ENCODE results near the gene TRIM50. TPM values are rescaled to one million over a fixed set of nuclear protein-coding genes. Genes with fewer than 3 reads are reported as not detected.
"Not testable (repeated sequence)": the region's sequence is repeated elsewhere in the genome, so short reads cannot be mapped to it uniquely, and the experiment has no call there.

TRIM50 gene
- total and polyA plus RNA-seq, 3 experiments from 2014 or later: not detected

GRCh38 chr7:73364006-73364728 lies 36.3 kb upstream of the TRIM50 start:
- DNase-seq: no peak
- Histone ChIP-seq H3K27me3 (ENCODE audit: insufficient read depth, low read length, poor library complexity, severe bottlenecking) (no peaks in the 10 kb centered on the region), H3K9me3 (ENCODE audit: low read length) (no peaks in the 10 kb centered on the region), H3K36me3 (ENCODE audit: insufficient read depth, low read length) (no peaks in the 10 kb centered on the region), H3K4me1 (ENCODE audit: insufficient read depth, low read length) (no peaks in the 10 kb centered on the region), H3K27ac (ENCODE audit: low read depth, low read length) (no peak overlapping the region), H3K4me3 (ENCODE audit: low read length) (no peak overlapping the region)
- Mint-ChIP-seq H3K27ac (no peak overlapping the region), H3K9me3 (peaks cover 0 to 7% (median 0%) of the 10 kb centered on the region in 5 donors), H3K27me3 (peaks cover 4 to 23% of the 10 kb centered on the region in 2 donors), H3K4me3 (no peak overlapping the region), H3K4me1 (no peaks in the 10 kb centered on the region), H3K36me3 (no peaks in the 10 kb centered on the region)
- POLR2A ChIA-PET: no interaction called here
- CTCF ChIA-PET: no interaction called here

GRCh38 chr7:73363225-73364005 lies 35.5 kb upstream of the TRIM50 start:
- Histone ChIP-seq H3K9me3 (ENCODE audit: low read length) (no peaks in the 10 kb centered on the region), H3K4me1 (ENCODE audit: insufficient read depth, low read length) (no peaks in the 10 kb centered on the region), H3K4me3 (ENCODE audit: low read length) (no peak overlapping the region), H3K27ac (ENCODE audit: low read depth, low read length) (no peak overlapping the region), H3K36me3 (ENCODE audit: insufficient read depth, low read length) (no peaks in the 10 kb centered on the region), H3K27me3 (ENCODE audit: insufficient read depth, low read length, poor library complexity, severe bottlenecking) (no peaks in the 10 kb centered on the region)
- ChIA-PET POLR2A (no interaction called here), CTCF (no interaction called here)
- no peak for DNase-seq
- Mint-ChIP-seq H3K36me3 (no peaks in the 10 kb centered on the region), H3K27me3 (peaks cover 5 to 24% of the 10 kb centered on the region in 2 donors), H3K9me3 (peaks cover 0 to 7% (median 0%) of the 10 kb centered on the region in 5 donors), H3K4me1 (no peaks in the 10 kb centered on the region), H3K27ac (no peak overlapping the region), H3K4me3 (no peak overlapping the region)

DNA sequence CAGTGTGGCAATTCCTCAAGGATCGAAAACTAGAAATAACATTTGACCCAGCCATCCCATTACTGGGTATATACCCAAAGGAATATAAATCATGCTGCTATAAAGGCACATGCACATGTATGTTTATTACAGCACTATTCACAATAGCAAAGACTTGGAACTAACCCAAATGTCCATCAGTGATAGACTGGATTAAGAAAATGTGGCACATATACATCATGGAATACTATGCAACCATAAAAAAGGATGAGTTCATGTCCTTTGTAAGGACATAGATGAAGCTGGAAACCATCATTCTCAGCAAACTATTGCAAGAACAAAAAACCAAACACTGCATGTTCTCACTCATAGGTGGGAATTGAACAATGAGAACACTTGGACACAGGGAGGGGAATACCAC lies 32.7 kb upstream of the TRIM50 start:
- H3K36me3 Mint-ChIP-seq; H3K9me3 Mint-ChIP-seq; H3K27me3 ChIP-seq (ENCODE audit: insufficient read depth, low read length, poor library complexity, severe bottlenecking); H3K36me3 ChIP-seq (ENCODE audit: insufficient read depth, low read length); H3K9me3 ChIP-seq (ENCODE audit: low read length); POLR2A ChIA-PET; H3K4me1 ChIP-seq (ENCODE audit: insufficient read depth, low read length); H3K4me3 ChIP-seq (ENCODE audit: low read length); H3K27ac ChIP-seq (ENCODE audit: low read depth, low read length); H3K4me3 Mint-ChIP-seq; DNase-seq; H3K27ac Mint-ChIP-seq; CTCF ChIA-PET; H3K4me1 Mint-ChIP-seq: not testable (repeated sequence)
- H3K27me3 Mint-ChIP-seq: peaks cover 8 to 27% of the 10 kb centered on the region in 2 donors

- Histone ChIP-seq H3K27me3 (ENCODE audit: insufficient read depth, low read length, poor library complexity, severe bottlenecking) (no peaks in the 10 kb centered on the region), H3K27ac (ENCODE audit: low read depth, low read length) (no peak overlapping the region), H3K4me1 (ENCODE audit: insufficient read depth, low read length) (no peaks in the 10 kb centered on the region), H3K9me3 (ENCODE audit: low read length) (no peaks in the 10 kb centered on the region), H3K4me3 (ENCODE audit: low read length) (no peak overlapping the region), H3K36me3 (ENCODE audit: insufficient read depth, low read length) (no peaks in the 10 kb centered on the region)
- ChIA-PET POLR2A (no interaction called here), CTCF (no interaction called here)
- Mint-ChIP-seq H3K4me1 (no peaks in the 10 kb centered on the region), H3K27me3 (peaks cover 8 to 27% of the 10 kb centered on the region in 2 donors), H3K4me3 (peak overlapping the region in 1 of 7 donors; percentile 34), H3K27ac (no peak overlapping the region), H3K9me3 (peaks cover 0 to 7% (median 0%) of the 10 kb centered on the region in 5 donors), H3K36me3 (no peaks in the 10 kb centered on the region)
- no peak for DNase-seq
These were observed 32.0 kb upstream of the TRIM50 start for GRCh38 chr7:73359746-73360375.

DNA sequence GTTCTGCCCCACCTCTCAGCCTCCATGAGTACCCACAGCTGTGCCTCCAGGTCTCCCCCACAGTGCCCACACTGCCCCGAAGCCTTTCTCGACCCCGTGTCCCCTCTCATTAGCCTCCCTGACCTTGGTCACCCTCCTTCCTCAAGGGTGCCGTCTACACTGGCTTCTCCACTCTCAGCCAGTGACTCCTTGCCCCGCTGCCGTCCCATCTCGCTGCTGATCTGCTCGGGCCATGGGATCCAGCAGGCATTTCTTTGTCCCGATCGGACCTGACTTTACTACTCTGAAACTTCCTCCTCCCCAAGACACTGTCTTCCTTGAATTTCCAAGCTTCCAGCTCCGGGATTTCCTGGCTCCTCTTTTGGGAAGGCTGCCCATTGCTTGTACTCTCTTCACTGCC lies 31.4 kb upstream of the TRIM50 start:
- H3K36me3 ChIP-seq (ENCODE audit: insufficient read depth, low read length): no peaks in the 10 kb centered on the region
- H3K27me3 ChIP-seq (ENCODE audit: insufficient read depth, low read length, poor library complexity, severe bottlenecking): no peaks in the 10 kb centered on the region
- no peak overlapping the region for H3K27ac ChIP-seq (ENCODE audit: low read depth, low read length)
- ChIA-PET POLR2A (no interaction called here), CTCF (no interaction called here)
- no peak overlapping the region for H3K4me3 ChIP-seq (ENCODE audit: low read length)
- no peaks in the 10 kb centered on the region for H3K4me1 ChIP-seq (ENCODE audit: insufficient read depth, low read length)
- H3K9me3 ChIP-seq (ENCODE audit: low read length): no peaks in the 10 kb centered on the region
- DNase-seq: no peak
- Mint-ChIP-seq H3K27me3 (peaks cover 8 to 27% of the 10 kb centered on the region in 2 donors), H3K27ac (no peak overlapping the region), H3K9me3 (peaks cover 0 to 7% (median 0%) of the 10 kb centered on the region in 5 donors), H3K36me3 (no peaks in the 10 kb centered on the region), H3K4me3 (peak overlapping the region in 1 of 7 donors; percentile 34), H3K4me1 (no peaks in the 10 kb centered on the region)

GRCh38 chr7:73358590-73359275 lies 30.9 kb upstream of the TRIM50 start:
- POLR2A ChIA-PET: no interaction called here
- Histone ChIP-seq H3K36me3 (ENCODE audit: insufficient read depth, low read length) (no peaks in the 10 kb centered on the region), H3K4me1 (ENCODE audit: insufficient read depth, low read length) (no peaks in the 10 kb centered on the region), H3K27ac (ENCODE audit: low read depth, low read length) (no peak overlapping the region), H3K27me3 (ENCODE audit: insufficient read depth, low read length, poor library complexity, severe bottlenecking) (no peaks in the 10 kb centered on the region), H3K9me3 (ENCODE audit: low read length) (no peaks in the 10 kb centered on the region), H3K4me3 (ENCODE audit: low read length) (no peak overlapping the region)
- Mint-ChIP-seq H3K4me3 (peak overlapping the region in 1 of 7 donors; percentile 44), H3K27ac (peak overlapping the region in 1 of 8 donors; percentile 57), H3K36me3 (no peaks in the 10 kb centered on the region), H3K9me3 (peaks cover 0 to 7% (median 0%) of the 10 kb centered on the region in 5 donors), H3K27me3 (peaks cover 8 to 27% of the 10 kb centered on the region in 2 donors), H3K4me1 (no peaks in the 10 kb centered on the region)
- no peak for DNase-seq
- CTCF ChIA-PET: no interaction called here

DNA sequence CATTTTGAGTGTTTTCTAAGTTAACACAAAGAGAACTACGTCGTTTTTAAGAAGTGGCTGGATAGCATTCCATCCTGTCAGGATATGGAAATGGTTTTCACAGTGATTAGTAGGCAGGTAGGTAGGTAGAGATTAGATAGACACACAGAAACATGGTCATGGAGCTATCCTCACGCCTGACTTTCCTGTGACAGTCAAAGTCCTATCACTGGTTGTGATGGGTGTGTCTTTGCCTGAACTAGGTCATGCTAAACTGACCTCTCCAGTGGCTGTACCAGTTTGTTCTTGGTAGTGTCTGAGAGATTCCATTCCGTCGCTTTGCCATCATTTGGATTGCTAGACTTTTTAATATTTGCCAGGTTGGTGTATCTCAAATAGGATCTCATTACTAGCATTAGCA lies 28.3 kb upstream of the TRIM50 start:
- Mint-ChIP-seq H3K4me3 (no peak overlapping the region), H3K36me3 (no peaks in the 10 kb centered on the region), H3K4me1 (no peaks in the 10 kb centered on the region), H3K27ac (no peak overlapping the region), H3K9me3 (peaks cover 0 to 5% (median 0%) of the 10 kb centered on the region in 5 donors), H3K27me3 (peaks cover 8 to 18% of the 10 kb centered on the region in 2 donors)
- Histone ChIP-seq H3K4me3 (ENCODE audit: low read length) (no peak overlapping the region), H3K27ac (ENCODE audit: low read depth, low read length) (no peak overlapping the region), H3K36me3 (ENCODE audit: insufficient read depth, low read length) (no peaks in the 10 kb centered on the region), H3K4me1 (ENCODE audit: insufficient read depth, low read length) (no peaks in the 10 kb centered on the region), H3K27me3 (ENCODE audit: insufficient read depth, low read length, poor library complexity, severe bottlenecking) (no peaks in the 10 kb centered on the region), H3K9me3 (ENCODE audit: low read length) (no peaks in the 10 kb centered on the region)
- no peak for DNase-seq
- ChIA-PET POLR2A (no interaction called here), CTCF (no interaction called here)

DNA sequence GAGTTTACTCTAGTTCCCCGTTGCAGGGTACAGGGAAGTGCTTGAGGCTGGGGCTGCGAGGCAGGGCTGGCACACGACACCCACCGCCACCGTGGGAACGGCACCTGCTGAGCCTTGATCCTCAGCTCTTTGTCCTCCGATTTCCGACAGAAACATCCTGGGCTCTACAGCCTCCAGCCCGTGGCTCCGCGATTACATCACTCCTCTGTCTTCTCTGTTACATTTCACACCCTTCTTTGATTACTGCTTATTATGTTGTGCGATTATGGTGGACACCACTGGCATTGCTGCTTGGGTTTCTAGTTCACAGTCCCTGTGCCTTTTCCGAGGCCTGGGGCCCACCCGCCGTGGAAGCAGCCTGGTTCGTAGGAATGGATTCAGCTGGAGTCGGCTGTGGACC lies 26.9 kb upstream of the TRIM50 start:
- H3K4me1 ChIP-seq (ENCODE audit: insufficient read depth, low read length): no peaks in the 10 kb centered on the region
- peaks cover 8 to 10% of the 10 kb centered on the region in 2 donors for H3K27me3 Mint-ChIP-seq
- H3K4me3 Mint-ChIP-seq: no peak overlapping the region
- H3K9me3 ChIP-seq (ENCODE audit: low read length): no peaks in the 10 kb centered on the region
- no peak overlapping the region for H3K4me3 ChIP-seq (ENCODE audit: low read length)
- H3K4me1 Mint-ChIP-seq: no peaks in the 10 kb centered on the region
- no peak overlapping the region for H3K27ac Mint-ChIP-seq
- CTCF ChIA-PET: no interaction called here
- no peak for DNase-seq
- H3K36me3 ChIP-seq (ENCODE audit: insufficient read depth, low read length): no peaks in the 10 kb centered on the region
- peaks cover 0 to 2% (median 0%) of the 10 kb centered on the region in 5 donors for H3K9me3 Mint-ChIP-seq
- POLR2A ChIA-PET: no interaction called here
- H3K27me3 ChIP-seq (ENCODE audit: insufficient read depth, low read length, poor library complexity, severe bottlenecking): no peaks in the 10 kb centered on the region
- H3K36me3 Mint-ChIP-seq: no peaks in the 10 kb centered on the region
- H3K27ac ChIP-seq (ENCODE audit: low read depth, low read length): no peak overlapping the region

Measured in CD8-positive, alpha-beta memory T cell (primary cell).